Activated CD4-positive, alpha-beta T cell treated with anti-CD3 and anti-CD28 coated beads for 1 hour (primary cell): ENCODE measurements around the gene MIP.
"Not testable (repeated sequence)": the region's sequence is repeated elsewhere in the genome, so short reads cannot be mapped to it uniquely, and the experiment has no call there.

ENCODE experiments used
- DNase-seq: peaks from one replicate; pipeline ENCODE4 v3.0.0-alpha.2; 2020

The MIP gene

DNA sequence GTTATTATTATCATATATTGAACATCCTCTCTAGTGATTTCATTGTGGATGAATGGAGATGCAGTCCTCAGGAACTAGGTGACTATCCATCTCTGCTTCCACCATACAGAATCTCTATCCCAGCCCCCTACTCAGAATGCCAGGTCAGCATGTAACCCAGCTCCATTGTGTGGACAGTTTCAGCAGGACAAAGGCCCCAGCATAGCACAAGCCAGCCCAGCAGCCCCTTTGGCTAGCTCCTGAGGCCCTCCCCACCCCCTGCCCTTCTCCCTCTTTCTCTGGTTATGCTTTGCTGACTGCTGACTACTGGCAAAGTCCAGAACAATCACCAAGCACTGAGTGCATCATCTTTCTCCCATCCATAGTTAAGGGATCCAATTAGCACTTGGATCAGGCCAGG, 8.1 kb upstream of the MIP start:
- no peak for DNase-seq

DNA sequence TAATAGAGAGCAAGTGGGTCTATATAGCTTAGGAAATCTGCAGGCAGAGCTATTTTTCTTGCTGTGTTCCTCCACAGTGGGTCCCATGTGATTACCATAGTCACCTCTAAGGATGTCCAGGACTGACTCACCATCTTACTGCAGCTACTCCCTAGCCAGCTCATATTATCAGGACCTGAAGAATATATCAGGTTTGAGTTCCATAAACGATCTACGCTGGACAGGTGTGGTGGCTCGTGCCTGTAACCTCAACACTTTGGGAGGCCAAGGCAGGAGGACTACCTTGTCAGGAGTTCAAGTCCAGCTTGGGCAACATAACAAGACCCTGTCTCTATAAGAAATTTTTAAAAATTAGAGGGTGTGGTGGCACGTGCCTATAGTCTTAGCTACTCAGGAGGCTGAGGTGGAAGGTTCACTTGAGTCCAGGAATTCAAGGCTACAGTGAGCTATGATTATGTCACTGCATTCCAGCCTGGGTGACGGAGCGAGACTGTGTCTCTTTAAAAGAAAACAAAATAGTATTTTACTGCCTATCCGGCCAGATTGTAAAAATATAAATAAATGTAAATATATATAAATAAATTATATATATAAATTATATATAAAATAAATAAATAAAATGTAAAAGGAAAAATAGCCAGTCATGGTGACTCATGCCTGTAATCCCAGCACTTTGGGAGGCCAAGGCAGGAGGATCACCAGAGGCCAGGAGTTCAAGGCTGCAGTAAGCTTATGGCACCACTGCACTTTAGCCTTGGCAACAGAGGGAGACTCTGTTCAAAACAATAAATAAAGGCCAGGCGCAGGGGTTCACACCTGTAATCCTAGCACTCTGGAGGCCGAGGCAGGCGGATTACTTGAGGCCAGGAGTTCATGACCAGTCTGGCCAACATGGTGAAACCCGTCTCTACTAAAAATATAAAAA, 7.0 kb upstream of the MIP start:
- DNase-seq = no peak

DNA sequence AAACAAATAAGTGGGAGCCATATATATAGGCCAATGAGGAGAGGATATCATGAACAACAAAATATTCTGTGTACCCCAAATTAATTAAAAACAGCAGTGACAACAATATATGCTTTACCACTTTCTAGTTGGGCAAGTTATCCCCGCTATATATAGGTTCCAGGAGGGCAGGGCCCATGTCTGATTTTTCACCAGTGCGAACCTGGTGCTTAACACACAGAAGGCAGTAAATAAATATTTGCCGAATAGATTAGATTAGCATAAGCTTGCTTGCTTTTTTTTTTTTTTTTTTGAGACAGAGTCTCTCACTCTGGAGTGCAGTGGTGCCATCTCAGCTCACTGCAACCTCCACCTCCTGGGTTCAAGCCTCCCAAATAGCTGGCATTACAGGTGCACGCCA, 3.4 kb upstream of the MIP start:
- no peak for DNase-seq

DNA sequence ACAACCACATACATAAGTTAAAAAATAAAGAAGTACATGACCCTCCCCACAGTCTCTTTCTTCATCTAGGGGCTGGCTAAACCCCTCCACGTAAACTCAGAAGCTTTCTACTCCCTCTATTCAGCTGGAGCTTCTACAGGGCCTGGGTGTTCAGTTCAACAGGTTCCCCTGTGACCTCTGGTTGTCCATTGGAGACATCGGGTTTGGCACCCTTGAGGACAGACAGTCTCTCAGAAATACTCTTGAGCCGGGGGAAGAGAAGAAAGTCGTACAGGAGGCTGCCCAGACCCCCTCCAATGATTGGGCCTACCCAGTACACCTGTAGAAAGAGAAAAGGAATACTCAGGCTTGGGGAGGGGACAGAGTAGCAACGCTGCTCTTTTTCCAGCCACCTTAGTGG, 3.3 kb downstream of the MIP start:
- DNase-seq = no peak

DNA sequence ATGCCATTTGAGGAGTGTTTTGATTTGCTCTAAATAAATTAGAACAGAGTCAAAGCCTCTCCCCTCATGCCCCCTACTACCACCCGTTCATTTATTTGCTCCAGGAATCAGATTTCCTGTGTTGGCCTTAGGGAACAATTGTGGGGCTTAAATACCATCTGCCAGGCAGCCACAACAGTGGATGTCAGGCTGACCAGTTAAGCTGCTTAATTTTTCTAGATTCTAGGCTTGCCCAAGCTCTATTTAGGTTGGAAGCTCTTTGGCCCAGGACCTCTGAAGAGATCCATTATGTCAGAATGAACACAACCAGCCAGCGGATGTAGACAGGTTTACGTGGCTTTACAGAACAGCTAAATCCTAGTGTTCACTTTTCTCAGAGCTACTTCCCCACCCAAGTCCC, 4.2 kb downstream of the MIP start:
- DNase-seq = no peak

DNA sequence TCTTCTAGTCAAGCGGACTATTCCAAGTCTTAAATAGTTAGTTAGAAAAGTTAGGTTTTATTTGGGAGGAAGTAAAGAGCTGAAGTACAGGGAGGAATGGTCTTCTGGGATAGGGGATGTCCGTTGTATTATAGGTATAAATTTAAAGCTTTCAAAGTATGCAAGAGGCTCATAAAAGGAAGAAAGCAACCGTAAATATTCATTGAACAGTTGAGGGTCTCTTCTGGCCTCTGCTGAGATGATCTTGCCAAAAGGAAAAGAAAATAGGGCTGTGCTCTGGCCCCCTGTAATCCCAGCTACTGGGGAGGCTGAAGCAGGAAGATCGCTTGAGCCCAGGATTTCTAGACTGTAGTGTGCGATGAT, 4.9 kb downstream of the MIP start:
- no peak for DNase-seq

DNA sequence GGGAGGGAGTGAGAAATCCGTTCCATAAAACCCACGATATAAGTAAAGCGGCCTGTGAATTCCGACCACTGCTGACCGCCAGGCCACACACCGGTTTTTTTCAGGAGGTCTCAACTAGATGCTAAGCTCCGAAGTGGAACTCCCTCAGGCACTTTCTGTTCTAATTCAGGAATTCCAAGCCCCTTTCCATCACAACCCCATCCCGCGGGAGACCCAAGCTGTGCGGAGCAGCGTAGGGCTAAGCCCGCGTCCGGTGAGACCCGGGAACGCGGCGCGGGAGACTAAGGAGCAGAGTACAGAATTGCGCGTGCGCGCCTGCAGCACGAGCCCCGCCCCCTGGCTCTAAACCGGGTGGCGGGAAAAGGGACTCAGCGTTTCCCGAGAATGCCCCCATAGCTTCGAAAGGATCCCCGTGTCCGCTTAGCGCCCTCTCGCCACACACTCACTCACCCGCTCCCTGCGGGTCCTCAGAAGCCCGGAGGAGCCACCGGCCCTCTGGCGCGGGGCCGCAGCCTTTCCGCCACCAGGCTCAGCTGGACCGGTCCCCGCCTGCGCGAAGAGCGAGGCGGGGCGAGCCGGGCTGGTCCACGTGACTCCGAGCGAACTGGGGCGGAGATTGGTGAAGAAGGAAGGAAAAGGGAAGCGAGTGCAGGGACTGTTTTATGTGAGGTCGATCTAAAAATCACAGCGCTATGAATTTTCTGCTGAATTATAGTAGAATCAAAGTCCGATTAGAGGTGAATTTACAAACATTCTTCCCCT, 5.4 kb downstream of the MIP start, which contains the start of gene TIMELESS:
TSS of gene TIMELESS (minus strand) at position 567 of the 762 bp plus-strand sequence. CDS start 15,256 bp downstream, outside the sequence.
- DNase-seq = peak; percentile 75

DNA sequence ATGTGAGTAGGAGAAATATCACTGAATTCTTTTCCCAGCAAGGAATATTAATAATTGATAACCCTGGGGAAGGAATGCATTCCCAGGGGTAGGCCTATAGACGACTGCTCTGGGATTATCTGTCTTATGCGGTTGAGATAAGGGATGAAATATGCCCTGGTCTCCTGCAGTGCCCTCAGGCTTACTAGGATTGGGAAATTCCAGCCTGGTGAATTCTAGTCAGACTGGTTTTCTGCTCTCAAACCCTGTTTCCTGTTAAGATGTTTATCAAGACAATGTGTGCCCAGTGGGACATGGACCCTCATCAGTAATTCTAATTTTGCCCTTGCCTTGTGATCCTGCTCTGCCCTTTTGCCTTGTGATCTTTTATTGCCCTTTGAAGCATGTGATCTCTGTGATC, 11.2 kb downstream of the MIP start:
- DNase-seq = not testable (repeated sequence)

DNA sequence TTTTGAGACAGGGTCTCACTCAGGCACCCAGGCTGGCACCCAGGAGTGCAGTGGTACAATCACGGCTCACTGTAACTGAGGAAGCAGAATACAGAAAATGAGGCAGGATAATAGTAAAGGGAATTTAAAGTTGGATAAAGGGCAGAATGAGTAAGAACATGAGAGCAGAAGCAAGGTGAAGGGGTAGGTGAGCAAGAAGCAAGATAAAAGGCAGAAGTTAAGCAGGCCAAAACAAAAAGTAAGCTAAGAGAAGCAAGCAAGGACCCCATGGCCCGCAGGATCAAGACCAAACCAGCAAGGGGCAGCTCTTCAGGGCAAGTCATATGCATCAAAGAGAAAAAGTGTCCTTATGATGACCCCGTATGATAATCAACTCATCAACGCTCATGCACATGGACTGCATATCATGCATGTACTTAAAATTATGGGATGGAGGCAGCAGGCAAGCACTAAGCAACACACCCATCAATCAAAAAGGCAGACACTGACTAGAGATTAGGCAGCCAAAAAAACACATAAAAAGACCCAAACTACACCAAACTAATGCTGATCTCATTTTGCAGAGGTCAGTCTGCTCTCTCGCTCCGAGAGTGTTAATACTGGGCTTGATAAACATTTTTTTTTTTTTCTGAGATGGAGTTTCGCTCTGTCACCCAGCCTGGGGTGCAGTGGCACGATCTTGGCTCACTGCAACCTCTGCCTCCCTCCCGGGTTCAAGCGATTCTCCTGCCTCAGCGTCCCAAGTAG, 16.9 kb downstream of the MIP start:
- DNase-seq = no peak

DNA sequence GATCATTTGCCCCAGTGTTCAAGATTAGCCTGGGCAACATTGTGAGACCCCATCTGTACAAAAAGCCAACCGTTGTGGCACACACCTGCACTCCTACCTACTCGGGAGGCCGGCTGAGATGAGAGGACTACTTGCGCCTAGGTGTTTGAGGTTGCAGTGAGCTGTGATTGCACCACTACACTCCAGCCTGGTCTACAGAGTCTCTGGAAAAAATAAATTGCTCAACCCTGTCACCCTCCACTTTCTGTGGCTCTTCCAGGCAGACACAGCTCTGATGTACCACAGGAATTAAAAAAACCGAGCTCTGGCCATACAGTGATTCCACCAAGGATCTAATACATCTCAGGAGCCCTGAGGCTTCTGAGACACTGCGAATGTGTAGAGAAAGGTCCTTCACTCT, 19.6 kb downstream of the MIP start:
- DNase-seq = no peak

DNA sequence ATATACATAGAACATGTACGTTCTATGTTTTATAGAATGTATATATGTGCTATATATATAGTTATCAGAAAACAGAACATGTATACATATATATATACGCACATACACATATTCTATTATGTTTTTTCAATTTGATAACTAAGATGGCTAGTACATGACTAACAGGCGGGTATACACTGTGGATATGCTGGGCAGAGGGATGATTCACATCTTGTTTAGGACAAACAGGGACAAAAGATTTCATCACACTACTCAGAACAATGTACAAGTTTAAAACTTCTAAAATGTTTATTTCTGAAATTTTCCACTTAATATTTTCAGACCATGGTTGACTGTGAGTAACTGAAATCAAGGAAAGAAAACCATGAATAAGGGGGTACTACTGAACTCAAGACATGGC, 22.6 kb downstream of the MIP start:
- DNase-seq = no peak

DNA sequence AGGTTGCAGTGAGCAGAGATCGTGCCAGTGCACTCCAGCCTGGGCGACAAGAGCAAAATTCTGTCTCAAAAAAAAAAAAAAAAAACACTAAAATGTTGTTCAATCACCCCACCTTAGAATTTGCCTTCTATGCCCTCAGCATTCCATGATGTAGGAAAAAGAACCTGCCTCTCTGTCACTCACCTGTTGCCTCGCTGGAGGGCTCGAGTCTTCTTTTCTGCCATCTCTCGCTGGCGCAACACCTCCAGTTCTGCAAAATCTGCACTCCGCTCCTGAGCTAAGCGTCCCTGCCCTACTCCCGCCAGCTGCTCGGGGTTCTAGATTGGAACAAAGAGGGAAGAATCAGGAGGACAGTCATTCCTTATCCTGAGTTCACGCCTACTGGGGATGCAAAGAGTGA, 23.2 kb downstream of the MIP start:
- no peak for DNase-seq

DNA sequence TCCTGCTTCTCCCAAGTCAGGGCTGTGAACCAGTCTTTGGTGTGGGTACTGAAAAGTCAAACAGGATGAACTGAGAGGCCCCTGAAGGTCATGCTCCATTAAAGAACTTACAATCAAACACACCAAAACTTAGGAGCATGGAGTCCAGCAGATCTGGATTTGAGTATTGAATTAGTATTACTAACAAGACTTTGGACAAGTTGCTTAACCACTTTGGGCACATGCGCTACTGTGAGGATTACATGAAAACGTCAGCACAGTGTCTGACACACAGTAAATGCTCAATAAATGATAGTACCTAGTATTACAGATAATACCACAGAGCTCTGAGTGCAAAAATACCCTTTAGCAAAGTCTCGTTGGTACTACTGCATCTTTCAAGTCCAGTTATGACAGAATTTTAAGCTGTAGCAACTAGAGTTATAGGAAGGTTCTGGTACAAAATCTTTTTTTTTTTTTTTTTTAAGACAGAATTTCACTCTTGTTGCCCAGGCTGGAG, 28.5 kb downstream of the MIP start:
- DNase-seq = no peak

DNA sequence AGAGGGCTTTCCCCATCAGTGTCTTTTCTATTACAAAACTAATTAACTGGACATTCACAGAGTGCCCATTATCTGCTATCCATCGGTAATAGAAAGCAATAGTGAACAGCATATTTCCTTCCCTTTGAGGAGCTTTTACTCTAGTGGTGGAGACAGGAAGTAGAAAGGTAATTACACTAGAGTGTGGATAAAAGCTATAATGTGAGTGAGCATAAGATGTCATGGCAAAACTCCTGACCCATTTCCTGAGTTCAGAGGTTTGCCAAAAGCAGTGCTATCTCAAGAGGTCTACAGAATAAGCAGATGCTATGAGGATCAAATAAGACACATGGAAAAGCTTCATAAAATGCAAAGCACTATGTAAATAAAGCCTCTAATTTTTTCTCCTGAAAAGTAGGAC, 29.3 kb downstream of the MIP start:
- no peak for DNase-seq

DNA sequence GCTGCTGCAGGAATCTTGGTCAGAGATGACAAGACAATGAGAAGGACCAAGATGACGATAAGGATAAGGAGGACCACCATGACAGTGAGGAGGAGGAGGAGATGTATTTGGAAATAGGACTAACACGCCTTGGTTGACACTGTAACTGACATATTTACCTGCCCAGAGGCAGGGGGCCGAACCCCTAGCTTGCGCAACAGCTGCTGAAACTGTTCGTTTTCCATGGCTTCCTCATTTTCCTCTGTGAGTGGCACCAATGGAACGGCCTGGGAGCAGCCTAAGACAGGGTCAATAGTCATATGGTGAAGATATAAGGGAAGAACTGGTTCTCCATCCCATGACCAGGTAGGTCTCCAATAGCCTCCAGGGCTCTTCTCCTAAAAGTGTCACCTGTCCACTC, 34.0 kb downstream of the MIP start:
- DNase-seq = no peak

DNA sequence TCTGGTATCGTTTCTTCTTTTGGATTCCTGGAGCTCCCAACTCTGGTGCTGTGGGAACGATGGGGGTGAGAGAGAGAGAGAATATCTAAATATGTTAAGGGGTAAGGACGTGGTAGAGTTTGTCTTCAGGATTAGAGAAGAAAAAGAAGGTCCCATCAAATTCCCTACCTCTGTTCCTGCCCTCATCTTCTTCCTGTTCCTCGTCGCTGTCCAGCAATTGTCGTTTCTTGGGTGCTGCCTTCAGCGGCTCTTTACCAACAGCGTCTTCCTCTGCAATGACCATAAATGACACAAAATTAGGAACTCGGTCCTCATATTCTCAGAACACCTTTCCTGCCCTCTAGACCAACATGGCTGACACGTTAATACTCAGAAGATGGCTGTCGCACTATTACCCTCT, 36.7 kb downstream of the MIP start:
- no peak for DNase-seq

DNA sequence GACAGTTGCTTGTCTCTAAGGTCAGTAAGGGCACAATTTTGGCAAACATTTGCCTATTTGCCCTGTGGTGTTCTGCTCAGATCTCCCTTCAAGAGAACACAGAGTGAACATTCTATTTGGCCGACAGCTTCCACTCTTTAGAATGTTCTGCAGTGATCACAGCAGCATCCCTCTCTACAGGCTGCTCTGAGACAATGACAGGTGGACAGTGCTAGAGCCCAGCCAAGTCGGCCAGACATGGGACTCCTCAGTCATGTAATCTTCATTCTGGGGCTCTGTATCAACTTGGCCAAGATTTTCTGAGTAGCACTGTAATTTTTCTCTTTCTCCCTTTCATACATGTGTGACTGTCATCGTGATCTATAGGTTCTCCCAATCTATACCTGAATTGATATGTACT, 40.1 kb downstream of the MIP start:
- DNase-seq = no peak

DNA sequence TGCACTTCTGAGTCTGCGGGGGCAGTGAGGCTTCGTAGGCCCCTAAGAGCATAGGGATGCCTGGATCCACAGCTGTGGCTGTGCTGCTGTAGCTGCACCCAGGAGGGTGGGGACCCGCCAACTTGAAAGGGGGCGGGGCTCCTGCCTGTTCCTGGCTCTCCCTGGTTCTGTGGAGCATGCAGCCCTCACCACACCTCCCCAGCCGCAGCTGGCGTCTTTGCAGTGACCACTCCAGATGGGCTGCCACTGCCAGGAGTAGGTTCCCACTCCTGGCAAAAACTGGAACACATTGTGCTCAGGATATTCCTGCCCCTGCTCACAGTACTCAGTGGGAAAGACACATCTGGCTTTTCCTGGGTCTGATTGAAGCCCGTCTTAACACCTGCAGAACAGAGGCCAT, 41.1 kb downstream of the MIP start:
- DNase-seq = no peak

DNA sequence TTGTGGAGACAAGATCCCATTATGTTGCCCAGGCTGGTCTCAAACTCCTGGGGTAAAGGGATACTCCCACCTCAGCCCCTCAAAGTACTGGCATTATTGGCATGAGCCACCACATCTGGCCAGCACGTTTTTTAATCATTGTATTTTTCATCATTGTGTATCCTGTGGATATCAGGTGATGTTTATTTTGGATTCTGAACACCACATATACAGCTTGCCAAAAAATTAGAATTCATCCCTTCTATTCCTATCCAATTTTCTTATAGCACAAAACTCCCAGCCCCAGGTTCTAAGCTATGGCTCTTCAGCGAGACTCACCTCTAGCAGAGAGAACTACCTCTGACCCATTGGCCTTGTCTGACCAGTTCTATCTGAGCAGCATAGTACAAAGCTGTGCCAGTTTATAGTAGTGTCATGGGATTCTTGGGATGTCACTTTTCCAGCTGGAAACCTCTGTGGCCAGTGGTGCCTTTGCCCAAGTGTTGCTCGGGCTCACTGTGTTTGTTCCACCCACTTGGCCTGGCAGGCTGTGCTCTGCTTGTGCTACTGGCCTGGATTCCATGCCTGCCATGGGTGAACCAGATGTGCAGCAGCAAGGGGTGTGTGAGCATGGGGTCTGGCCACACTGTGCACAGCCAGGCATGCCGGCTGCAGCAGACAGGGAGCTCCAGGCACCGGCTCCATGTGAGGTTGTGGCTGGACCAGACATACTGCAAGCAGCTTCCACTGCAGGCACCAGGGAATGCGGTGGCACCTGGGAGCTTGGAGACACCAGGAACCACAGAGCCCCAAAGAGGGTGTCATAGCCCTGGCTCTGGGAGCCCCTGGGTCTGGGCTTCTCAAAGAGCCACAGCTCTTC, 42.4 kb downstream of the MIP start:
- DNase-seq = no peak

DNA sequence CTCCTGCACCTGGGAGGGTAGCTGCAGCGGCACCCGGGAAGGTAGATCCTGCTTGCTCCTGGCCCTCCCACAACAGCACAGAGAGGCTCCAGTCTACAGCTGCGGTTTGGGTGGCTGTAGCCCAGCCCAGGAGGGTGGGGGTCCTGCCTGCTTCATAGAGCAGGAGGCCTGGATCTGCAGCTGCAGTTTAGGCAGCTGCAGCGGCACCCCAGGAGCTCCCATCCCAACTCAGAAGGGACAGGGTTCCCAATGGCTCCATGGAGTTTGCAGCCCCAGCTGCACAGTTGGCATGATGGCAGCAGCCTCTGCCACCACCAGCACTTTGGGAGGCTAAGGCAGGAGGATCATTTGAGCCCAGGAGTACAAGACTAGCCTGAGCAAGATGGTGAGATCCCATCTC, 43.7 kb downstream of the MIP start:
- DNase-seq = no peak

DNA sequence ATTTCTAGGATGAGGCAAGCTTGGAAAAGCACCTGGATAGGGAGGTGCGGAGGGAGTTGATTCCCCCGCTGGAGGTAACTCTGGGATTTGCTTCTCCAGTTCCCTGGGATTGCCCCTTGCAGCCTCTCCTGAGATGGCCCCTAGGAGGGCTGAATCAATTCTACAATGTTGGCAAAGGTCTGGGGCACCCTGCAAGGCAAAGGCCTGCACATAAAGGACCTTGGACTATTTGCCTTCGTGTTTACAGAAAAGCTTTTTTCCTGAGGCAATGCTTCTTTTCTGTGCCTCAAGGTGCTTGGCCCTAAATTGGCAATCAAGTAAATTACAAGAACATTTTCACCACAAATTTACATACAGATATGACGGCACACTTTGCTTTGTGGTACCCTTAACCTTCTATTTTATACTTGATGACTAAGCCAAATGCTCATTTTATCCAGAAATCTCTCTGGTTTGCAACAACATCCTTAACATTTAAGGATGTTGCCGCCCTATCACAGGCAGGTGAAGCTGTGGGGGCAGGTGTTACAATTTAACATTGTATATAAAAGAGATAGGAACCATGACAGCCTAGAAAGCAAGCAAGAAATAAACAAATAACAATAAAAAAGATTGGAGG, 45.5 kb downstream of the MIP start:
- DNase-seq = no peak

DNA sequence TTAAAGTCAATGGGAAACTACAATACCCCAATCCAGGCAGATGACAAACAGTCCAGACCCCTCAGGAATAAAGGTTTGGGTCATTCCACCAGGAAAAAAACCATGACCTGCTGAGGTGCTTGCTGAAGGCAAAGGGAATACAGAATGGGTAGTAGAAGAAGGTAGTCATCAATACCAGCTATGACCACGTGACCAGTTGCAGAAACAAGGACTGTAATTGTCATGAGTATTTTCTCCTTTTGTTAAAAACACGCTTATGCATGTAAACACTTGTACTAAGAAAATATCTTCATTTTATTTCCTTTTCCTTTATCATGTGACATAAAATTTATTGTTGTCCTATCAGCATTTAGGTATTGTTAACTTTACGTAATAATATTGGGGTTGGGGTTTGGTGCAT, 50.2 kb downstream of the MIP start:
- not testable (repeated sequence) for DNase-seq
